Naive thymus-derived CD4-positive, alpha-beta T cell (primary cell): ENCODE data around the gene TBCD. TPM values are rescaled to one million over a fixed set of nuclear protein-coding genes. Genes with fewer than 3 reads are reported as not detected.

Experiments used
- ATAC-seq: fragments of 150-1000 bp; cut with Tn5 transposase; 2 replicates; pipeline ENCODE4 v1.10.0; 2021; ENCODE audit warnings: mild to moderate bottlenecking, moderate library complexity
- CTCF ChIA-PET: fragments of 350-600 bp; sonication (Branson Sonifier 250); formaldehyde crosslinking; loops from one replicate; lab custom pipeline; 2021; ENCODE audit warnings: antibody characterized with exemption; lab: Charles Lee
- POLR2A ChIA-PET: fragments of 350-600 bp; sonication (Branson Sonifier 250); formaldehyde crosslinking; loops from one replicate; lab custom pipeline; 2021; ENCODE audit warnings: antibody characterized with exemption, inconsistent platforms; lab: Charles Lee
- DNase-seq, 9 donors: peaks; one replicate each; pipeline versions ENCODE4 v3.0.0 to v3.0.0-alpha.2; 2020 to 2022; ENCODE audit warnings: mixed read lengths in 1 of 9
- H3K27ac ChIP-seq: one replicate; pipeline ENCODE4 v1.7.0; 2013; ENCODE audit warnings: mild to moderate bottlenecking, low read depth, low read length, moderate library complexity
- H3K27me3 ChIP-seq, 2 donors: one replicate each; pipeline ENCODE4 v1.7.0; 2013; ENCODE audit warnings: low read length in 2 of 2, mild to moderate bottlenecking in 2 of 2, moderate library complexity in 2 of 2; ENCODE audit not compliant: control insufficient read depth in 2 of 2, insufficient read depth in 2 of 2
- H3K36me3 ChIP-seq, 3 experiments: 1 replicate in 2 of 3; 2 replicates in 1 of 3; pipeline ENCODE4 v1.7.0; 2013; ENCODE audit warnings: low read length in 3 of 3, mild to moderate bottlenecking in 3 of 3, moderate library complexity in 1 of 3; ENCODE audit not compliant: insufficient read depth in 3 of 3, control insufficient read depth in 2 of 3
- H3K4me1 ChIP-seq, 2 donors: one replicate each; pipeline ENCODE4 v1.7.0; 2013; ENCODE audit warnings: low read length in 2 of 2, mild to moderate bottlenecking in 2 of 2, moderate library complexity in 1 of 2; ENCODE audit not compliant: control insufficient read depth in 2 of 2, insufficient read depth in 2 of 2
- H3K4me3 ChIP-seq: 2 replicates; pipeline ENCODE4 v1.7.0; 2013; ENCODE audit warnings: mild to moderate bottlenecking, low read length
- H3K9me3 ChIP-seq, 3 experiments: 1 replicate in 2 of 3; 2 replicates in 1 of 3; pipeline ENCODE4 v1.7.0; 2013; ENCODE audit warnings: low read length in 3 of 3; ENCODE audit not compliant: control insufficient read depth in 2 of 3
- H3K27ac Mint-ChIP-seq, 9 donors: one replicate each; pipeline ENCODE4 v1.8.0; 2020 to 2022; ENCODE audit warnings: mixed read lengths in 9 of 9, mild to moderate bottlenecking in 8 of 9, moderate library complexity in 5 of 9, inconsistent platforms in 2 of 9
- H3K27me3 Mint-ChIP-seq, 5 donors: one replicate each; pipeline ENCODE4 v1.8.0; 2021 to 2022; ENCODE audit warnings: mixed read lengths in 5 of 5, mild to moderate bottlenecking in 1 of 5
- H3K36me3 Mint-ChIP-seq, 5 donors: one replicate each; pipeline ENCODE4 v1.8.0; 2020 to 2022; ENCODE audit warnings: mixed read lengths in 5 of 5, mild to moderate bottlenecking in 3 of 5, inconsistent platforms in 1 of 5
- H3K4me1 Mint-ChIP-seq, 7 donors: one replicate each; pipeline ENCODE4 v1.8.0; 2020 to 2022; ENCODE audit warnings: mixed read lengths in 7 of 7, mild to moderate bottlenecking in 3 of 7, inconsistent platforms in 1 of 7
- H3K4me3 Mint-ChIP-seq, 10 donors: one replicate each; pipeline ENCODE4 v1.8.0; 2020 to 2022; ENCODE audit warnings: mild to moderate bottlenecking in 10 of 10, mixed read lengths in 10 of 10, moderate library complexity in 6 of 10, inconsistent platforms in 2 of 10
- H3K9me3 Mint-ChIP-seq, 11 donors: one replicate each; pipeline ENCODE4 v1.8.0; 2020 to 2022; ENCODE audit warnings: mixed read lengths in 11 of 11, mild to moderate bottlenecking in 4 of 11, inconsistent platforms in 1 of 11, moderate library complexity in 1 of 11
- intact Hi-C, 2 donors: fragments of 100-400 bp; cut with micrococcal nuclease; formaldehyde crosslinking; loops; one replicate each; pipeline ENCODE4 v1.15.1; 2023
- polyA plus RNA-seq, 2 donors: library from polyadenylated mRNA; unstranded; fragments of 300-500 nt; fragmentation: Illumina TruSeq; gene quantifications; one replicate each; pipeline ENCODE4 v1.2.3, GENCODE V29; 2021
- total RNA-seq, 6 experiments: library from RNA in 5 of 6; stranded (reverse) in 5 of 6; gene quantifications; 1 replicate in 5 of 6; 2 replicates in 1 of 6; pipeline ENCODE4 v1.2.3 and lab custom pipeline; 2021 to 2026

The TBCD gene
- total and polyA plus RNA-seq, 7 experiments from 2014 or later, result 61.5 to 255 (median 123) TPM

GRCh38 chr17:82957961-82958561, 206.2 kb downstream of the TBCD start:
- Histone ChIP-seq H3K4me1 (peaks cover 0 to 2% of the 10 kb centered on the region in 2 donors), H3K36me3 (peaks cover 0 to 17% (median 0%) of the 10 kb centered on the region in 3 experiments), H3K27ac (no peak overlapping the region), H3K27me3 (no peaks in the 10 kb centered on the region), H3K4me3 (no peak overlapping the region), H3K9me3 (peaks cover 0 to 6% (median 0%) of the 10 kb centered on the region in 3 experiments)
- no peaks in the 10 kb centered on the region for H3K27me3 Mint-ChIP-seq
- ChIA-PET CTCF (no interaction called here), POLR2A (no interaction called here)
- peak; percentile 17 for ATAC-seq
- H3K36me3 Mint-ChIP-seq, result peaks cover 14 to 37% (median 25%) of the 10 kb centered on the region in 5 donors
- H3K27ac Mint-ChIP-seq, result no peak overlapping the region
- DNase-seq, result no peak
- no peak overlapping the region for H3K4me3 Mint-ChIP-seq
- H3K4me1 Mint-ChIP-seq, result peaks cover under 1 to 7% (median 1%) of the 10 kb centered on the region in 7 donors
- peaks cover 5 to 28% (median 21%) of the 10 kb centered on the region in 11 donors for H3K9me3 Mint-ChIP-seq
- intact Hi-C loops, result no loop called here

- Histone ChIP-seq H3K9me3 (peaks cover 0 to 6% (median 0%) of the 10 kb centered on the region in 3 experiments), H3K27me3 (no peaks in the 10 kb centered on the region), H3K27ac (no peak overlapping the region), H3K36me3 (peaks cover 0 to 17% (median 0%) of the 10 kb centered on the region in 3 experiments), H3K4me1 (peaks cover 0 to 7% of the 10 kb centered on the region in 2 donors), H3K4me3 (no peak overlapping the region)
- no peak for ATAC-seq
- Mint-ChIP-seq H3K36me3 (peaks cover 5 to 24% (median 13%) of the 10 kb centered on the region in 5 donors), H3K4me1 (peaks cover 6 to 12% (median 7%) of the 10 kb centered on the region in 7 donors), H3K4me3 (no peak overlapping the region), H3K9me3 (peaks cover 0 to 14% (median 11%) of the 10 kb centered on the region in 11 donors), H3K27me3 (no peaks in the 10 kb centered on the region), H3K27ac (peak overlapping the region in 1 of 9 donors; percentile 26)
- POLR2A ChIA-PET, result no interaction called here
- no peak for DNase-seq
- CTCF ChIA-PET, result no interaction called here
- intact Hi-C loops, result no loop called here
Observed at GRCh38 chr17:82959242-82959930, 207.5 kb downstream of the TBCD start.

- no peak for ATAC-seq
- Mint-ChIP-seq H3K27ac (no peak overlapping the region), H3K27me3 (no peaks in the 10 kb centered on the region), H3K36me3 (peaks cover 2 to 18% (median 7%) of the 10 kb centered on the region in 5 donors), H3K4me1 (peaks cover 6 to 12% (median 7%) of the 10 kb centered on the region in 7 donors), H3K4me3 (no peak overlapping the region), H3K9me3 (peaks cover 0 to 8% (median 5%) of the 10 kb centered on the region in 11 donors)
- H3K36me3 ChIP-seq, result peaks cover 0 to 17% (median 0%) of the 10 kb centered on the region in 3 experiments
- peaks cover 0 to 7% of the 10 kb centered on the region in 2 donors for H3K4me1 ChIP-seq
- H3K27ac ChIP-seq, result no peak overlapping the region
- H3K9me3 ChIP-seq, result peaks cover 0 to 6% (median 0%) of the 10 kb centered on the region in 3 experiments
- CTCF ChIA-PET, result no interaction called here
- H3K4me3 ChIP-seq, result no peak overlapping the region
- DNase-seq, result no peak
- H3K27me3 ChIP-seq, result no peaks in the 10 kb centered on the region
- intact Hi-C loops, result no loop called here
- POLR2A ChIA-PET, result no interaction called here
Observed at GRCh38 chr17:82959990-82960418, 208.1 kb downstream of the TBCD start.

- POLR2A ChIA-PET, result no interaction called here
- Histone ChIP-seq H3K27ac (no peak overlapping the region), H3K9me3 (peaks cover 0 to 6% (median 0%) of the 10 kb centered on the region in 3 experiments), H3K4me1 (peaks cover 0 to 7% of the 10 kb centered on the region in 2 donors), H3K4me3 (no peak overlapping the region), H3K36me3 (peaks cover 0 to 17% (median 0%) of the 10 kb centered on the region in 3 experiments), H3K27me3 (no peaks in the 10 kb centered on the region)
- Mint-ChIP-seq H3K36me3 (peaks cover 0 to 12% (median under 1%) of the 10 kb centered on the region in 5 donors), H3K4me1 (peaks cover 6 to 12% (median 7%) of the 10 kb centered on the region in 7 donors), H3K9me3 (peaks cover 0 to 3% (median 0%) of the 10 kb centered on the region in 11 donors), H3K27ac (no peak overlapping the region), H3K4me3 (no peak overlapping the region), H3K27me3 (no peaks in the 10 kb centered on the region)
- DNase-seq, result no peak
- ATAC-seq, result no peak
- intact Hi-C loops, result no loop called here
- CTCF ChIA-PET, result no interaction called here
Observed at GRCh38 chr17:82960419-82961271, 208.8 kb downstream of the TBCD start.

GRCh38 chr17:82961366-82962162, 209.7 kb downstream of the TBCD start:
- intact Hi-C loops, result no loop called here
- H3K4me3 ChIP-seq, result no peak overlapping the region
- H3K4me3 Mint-ChIP-seq, result no peak overlapping the region
- H3K4me1 ChIP-seq, result peaks cover 0 to 7% of the 10 kb centered on the region in 2 donors
- DNase-seq, result no peak
- peaks cover 6 to 12% (median 7%) of the 10 kb centered on the region in 7 donors for H3K4me1 Mint-ChIP-seq
- H3K27ac ChIP-seq, result no peak overlapping the region
- no peaks in the 10 kb centered on the region for H3K9me3 Mint-ChIP-seq
- no peaks in the 10 kb centered on the region for H3K9me3 ChIP-seq
- ATAC-seq, result no peak
- H3K27me3 Mint-ChIP-seq, result no peaks in the 10 kb centered on the region
- peak overlapping the region in 1 of 9 donors; percentile 31 for H3K27ac Mint-ChIP-seq
- H3K27me3 ChIP-seq, result no peaks in the 10 kb centered on the region
- ChIA-PET CTCF (no interaction called here), POLR2A (no interaction called here)
- peaks cover 0 to 12% (median 0%) of the 10 kb centered on the region in 3 experiments for H3K36me3 ChIP-seq
- H3K36me3 Mint-ChIP-seq, result peaks cover 0 to 14% (median 0%) of the 10 kb centered on the region in 5 donors
